ENCODE data around the gene STXBP2.

Gene STXBP2

DNA sequence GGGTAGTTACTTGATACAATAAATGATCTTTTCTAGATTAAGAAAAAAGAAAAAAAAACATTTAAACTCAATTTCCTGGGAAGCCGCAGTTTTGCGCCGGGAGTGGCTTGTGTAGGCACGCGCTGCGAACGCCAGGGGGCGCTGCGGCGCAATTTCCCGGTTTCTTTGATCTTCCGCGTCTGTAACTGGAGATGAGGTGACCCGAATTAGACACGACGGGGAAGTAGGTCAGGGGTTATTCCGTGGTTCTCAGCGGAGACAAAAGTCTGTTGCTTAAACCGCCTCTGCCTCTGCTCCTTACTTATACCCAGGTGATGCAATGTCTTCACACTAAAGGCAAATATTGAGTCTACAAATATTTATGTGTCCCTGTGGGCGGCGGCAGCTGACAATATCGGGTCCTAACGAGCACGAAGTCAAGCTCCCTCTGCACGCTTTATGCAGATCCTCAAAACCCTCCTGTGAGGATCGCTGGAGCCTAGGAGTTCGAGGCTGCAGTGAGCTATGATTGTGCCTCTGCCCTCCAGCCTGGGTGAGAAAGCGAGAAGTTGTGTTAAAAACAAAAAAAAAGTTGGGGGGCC, 15.2 kb downstream of the STXBP2 start (continued):
- TF ChIP-seq ZIC2 (tag by site-specific recombination; IDR thresholded peaks at IDR 0.05): peak; percentile 40; the same call in 1 of the 2 replicates
- TF ChIP-seq GLI4 (tag by site-specific recombination; IDR thresholded peaks at IDR 0.05): no peak
- TF ChIP-seq ZFP37 (tag by site-specific recombination; IDR thresholded peaks at IDR 0.05): no peak
- TF ChIP-seq, protein P1, sequence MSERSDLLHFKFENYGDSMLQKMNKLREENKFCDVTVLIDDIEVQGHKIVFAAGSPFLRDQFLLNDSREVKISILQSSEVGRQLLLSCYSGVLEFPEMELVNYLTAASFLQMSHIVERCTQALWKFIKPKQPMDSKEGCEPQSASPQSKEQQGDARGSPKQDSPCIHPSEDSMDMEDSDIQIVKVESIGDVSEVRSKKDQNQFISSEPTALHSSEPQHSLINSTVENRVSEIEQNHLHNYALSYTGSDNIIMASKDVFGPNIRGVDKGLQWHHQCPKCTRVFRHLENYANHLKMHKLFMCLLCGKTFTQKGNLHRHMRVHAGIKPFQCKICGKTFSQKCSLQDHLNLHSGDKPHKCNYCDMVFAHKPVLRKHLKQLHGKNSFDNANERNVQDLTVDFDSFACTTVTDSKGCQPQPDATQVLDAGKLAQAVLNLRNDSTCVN (tag by site-specific recombination; optimal IDR thresholded peaks at IDR 0.05): peak; percentile 18
- TF ChIP-seq BCL11A (tag by site-specific recombination; IDR thresholded peaks at IDR 0.05; ENCODE audit: low read depth): peak; percentile 92; the same call in 1 of the 2 replicates
- TF ChIP-seq, protein P2, sequence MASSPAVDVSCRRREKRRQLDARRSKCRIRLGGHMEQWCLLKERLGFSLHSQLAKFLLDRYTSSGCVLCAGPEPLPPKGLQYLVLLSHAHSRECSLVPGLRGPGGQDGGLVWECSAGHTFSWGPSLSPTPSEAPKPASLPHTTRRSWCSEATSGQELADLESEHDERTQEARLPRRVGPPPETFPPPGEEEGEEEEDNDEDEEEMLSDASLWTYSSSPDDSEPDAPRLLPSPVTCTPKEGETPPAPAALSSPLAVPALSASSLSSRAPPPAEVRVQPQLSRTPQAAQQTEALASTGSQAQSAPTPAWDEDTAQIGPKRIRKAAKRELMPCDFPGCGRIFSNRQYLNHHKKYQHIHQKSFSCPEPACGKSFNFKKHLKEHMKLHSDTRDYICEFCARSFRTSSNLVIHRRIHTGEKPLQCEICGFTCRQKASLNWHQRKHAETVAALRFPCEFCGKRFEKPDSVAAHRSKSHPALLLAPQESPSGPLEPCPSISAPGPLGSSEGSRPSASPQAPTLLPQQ (tag by site-specific recombination; IDR thresholded peaks at IDR 0.05): peak; percentile 66; the same call in 1 of the 2 replicates
- TF ChIP-seq, protein P3, sequence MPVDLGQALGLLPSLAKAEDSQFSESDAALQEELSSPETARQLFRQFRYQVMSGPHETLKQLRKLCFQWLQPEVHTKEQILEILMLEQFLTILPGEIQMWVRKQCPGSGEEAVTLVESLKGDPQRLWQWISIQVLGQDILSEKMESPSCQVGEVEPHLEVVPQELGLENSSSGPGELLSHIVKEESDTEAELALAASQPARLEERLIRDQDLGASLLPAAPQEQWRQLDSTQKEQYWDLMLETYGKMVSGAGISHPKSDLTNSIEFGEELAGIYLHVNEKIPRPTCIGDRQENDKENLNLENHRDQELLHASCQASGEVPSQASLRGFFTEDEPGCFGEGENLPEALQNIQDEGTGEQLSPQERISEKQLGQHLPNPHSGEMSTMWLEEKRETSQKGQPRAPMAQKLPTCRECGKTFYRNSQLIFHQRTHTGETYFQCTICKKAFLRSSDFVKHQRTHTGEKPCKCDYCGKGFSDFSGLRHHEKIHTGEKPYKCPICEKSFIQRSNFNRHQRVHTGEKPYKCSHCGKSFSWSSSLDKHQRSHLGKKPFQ (tag by site-specific recombination; IDR thresholded peaks at IDR 0.05): peak; percentile 33; the same call in 1 of the 2 replicates
- TF ChIP-seq ZFP41 (tag by site-specific recombination; IDR thresholded peaks at IDR 0.05; ENCODE audit: borderline replicate concordance): no peak
- no peak for TF ChIP-seq KLF16 (tag by site-specific recombination; IDR thresholded peaks at IDR 0.05)
- TF ChIP-seq ZNF561 (tag by site-specific recombination; IDR thresholded peaks at IDR 0.05; ENCODE audit: borderline replicate concordance): 0 out of 2 replicates have a peak, but pooled peaks have one; percentile 85
- TF ChIP-seq ZNF792 (tag by site-specific recombination; IDR thresholded peaks at IDR 0.05): no peak
- no peak for TF ChIP-seq ZNF596 (tag by site-specific recombination; IDR thresholded peaks at IDR 0.05)
- TF ChIP-seq ZEB2 (tag by site-specific recombination; IDR thresholded peaks at IDR 0.05): peak; percentile 89
- TF ChIP-seq KLF10 (tag by site-specific recombination; IDR thresholded peaks at IDR 0.05): no peak
- TF ChIP-seq, protein P4, sequence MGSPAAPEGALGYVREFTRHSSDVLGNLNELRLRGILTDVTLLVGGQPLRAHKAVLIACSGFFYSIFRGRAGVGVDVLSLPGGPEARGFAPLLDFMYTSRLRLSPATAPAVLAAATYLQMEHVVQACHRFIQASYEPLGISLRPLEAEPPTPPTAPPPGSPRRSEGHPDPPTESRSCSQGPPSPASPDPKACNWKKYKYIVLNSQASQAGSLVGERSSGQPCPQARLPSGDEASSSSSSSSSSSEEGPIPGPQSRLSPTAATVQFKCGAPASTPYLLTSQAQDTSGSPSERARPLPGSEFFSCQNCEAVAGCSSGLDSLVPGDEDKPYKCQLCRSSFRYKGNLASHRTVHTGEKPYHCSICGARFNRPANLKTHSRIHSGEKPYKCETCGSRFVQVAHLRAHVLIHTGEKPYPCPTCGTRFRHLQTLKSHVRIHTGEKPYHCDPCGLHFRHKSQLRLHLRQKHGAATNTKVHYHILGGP (tag by site-specific recombination; IDR thresholded peaks at IDR 0.05): no peak
- TF ChIP-seq ZSCAN30 (tag by site-specific recombination; IDR thresholded peaks at IDR 0.05): peak; percentile 62; the same call in 1 of the 2 replicates
- 0 out of 2 replicates have a peak, but pooled peaks have one; percentile 34 for TF ChIP-seq ZNF600 (tag by site-specific recombination; IDR thresholded peaks at IDR 0.05)
- peak; percentile 42 for TF ChIP-seq OSR2 (tag by site-specific recombination; IDR thresholded peaks at IDR 0.05)
- no peak for TF ChIP-seq ZNF140 (tag by site-specific recombination; IDR thresholded peaks at IDR 0.05)
- TF ChIP-seq, protein P5, sequence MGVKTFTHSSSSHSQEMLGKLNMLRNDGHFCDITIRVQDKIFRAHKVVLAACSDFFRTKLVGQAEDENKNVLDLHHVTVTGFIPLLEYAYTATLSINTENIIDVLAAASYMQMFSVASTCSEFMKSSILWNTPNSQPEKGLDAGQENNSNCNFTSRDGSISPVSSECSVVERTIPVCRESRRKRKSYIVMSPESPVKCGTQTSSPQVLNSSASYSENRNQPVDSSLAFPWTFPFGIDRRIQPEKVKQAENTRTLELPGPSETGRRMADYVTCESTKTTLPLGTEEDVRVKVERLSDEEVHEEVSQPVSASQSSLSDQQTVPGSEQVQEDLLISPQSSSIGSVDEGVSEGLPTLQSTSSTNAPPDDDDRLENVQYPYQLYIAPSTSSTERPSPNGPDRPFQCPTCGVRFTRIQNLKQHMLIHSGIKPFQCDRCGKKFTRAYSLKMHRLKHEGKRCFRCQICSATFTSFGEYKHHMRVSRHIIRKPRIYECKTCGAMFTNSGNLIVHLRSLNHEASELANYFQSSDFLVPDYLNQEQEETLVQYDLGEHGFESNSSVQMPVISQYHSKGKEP (tag by site-specific recombination; IDR thresholded peaks at IDR 0.05): no peak
- TF ChIP-seq ZNF664 (tag by site-specific recombination; IDR thresholded peaks at IDR 0.05): no peak; the same call in 1 of the 2 replicates
- TF ChIP-seq, protein P6, sequence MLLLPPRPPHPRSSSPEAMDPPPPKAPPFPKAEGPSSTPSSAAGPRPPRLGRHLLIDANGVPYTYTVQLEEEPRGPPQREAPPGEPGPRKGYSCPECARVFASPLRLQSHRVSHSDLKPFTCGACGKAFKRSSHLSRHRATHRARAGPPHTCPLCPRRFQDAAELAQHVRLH (tag by site-specific recombination; IDR thresholded peaks at IDR 0.05): peak; percentile 50; the same call in 1 of the 2 replicates
- peak; percentile 46; the same call in 1 of the 2 replicates for TF ChIP-seq ZBTB21 (tag by site-specific recombination; IDR thresholded peaks at IDR 0.05)
- TF ChIP-seq GLIS1 (tag by site-specific recombination; IDR thresholded peaks at IDR 0.05): 0 out of 2 replicates have a peak, but pooled peaks have one; percentile 23
- TF ChIP-seq ZNF624 (tag by site-specific recombination; IDR thresholded peaks at IDR 0.05): no peak
- TF ChIP-seq SCRT1 (tag by site-specific recombination; IDR thresholded peaks at IDR 0.05; ENCODE audit: borderline replicate concordance): 0 out of 2 replicates have a peak, but pooled peaks have one; percentile 29
- no peak for TF ChIP-seq ZNF776 (tag by site-specific recombination; IDR thresholded peaks at IDR 0.05; ENCODE audit: borderline replicate concordance)
- TF ChIP-seq ZNF747 (tag by site-specific recombination; IDR thresholded peaks at IDR 0.05): no peak
- TF ChIP-seq SP7 (tag by site-specific recombination; IDR thresholded peaks at IDR 0.05): peak; percentile 84
- TF ChIP-seq, protein P7, sequence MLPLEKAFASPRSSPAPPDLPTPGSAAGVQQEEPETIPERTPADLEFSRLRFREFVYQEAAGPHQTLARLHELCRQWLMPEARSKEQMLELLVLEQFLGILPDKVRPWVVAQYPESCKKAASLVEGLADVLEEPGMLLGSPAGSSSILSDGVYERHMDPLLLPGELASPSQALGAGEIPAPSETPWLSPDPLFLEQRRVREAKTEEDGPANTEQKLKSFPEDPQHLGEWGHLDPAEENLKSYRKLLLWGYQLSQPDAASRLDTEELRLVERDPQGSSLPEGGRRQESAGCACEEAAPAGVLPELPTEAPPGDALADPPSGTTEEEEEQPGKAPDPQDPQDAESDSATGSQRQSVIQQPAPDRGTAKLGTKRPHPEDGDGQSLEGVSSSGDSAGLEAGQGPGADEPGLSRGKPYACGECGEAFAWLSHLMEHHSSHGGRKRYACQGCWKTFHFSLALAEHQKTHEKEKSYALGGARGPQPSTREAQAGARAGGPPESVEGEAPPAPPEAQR (tag by site-specific recombination; IDR thresholded peaks at IDR 0.05): peak; percentile 50; the same call in 1 of the 2 replicates
- 0 out of 2 replicates have a peak, but pooled peaks have one; percentile 35 for TF ChIP-seq TRIM28 (IDR thresholded peaks at IDR 0.05; ENCODE audit: borderline replicate concordance, low read length)
